ENCODE data around the gene TSPAN8.

The TSPAN8 gene

GRCh38 chr12:71075743-71076142, 82.1 kb downstream of the TSPAN8 start (continued):
- TF ChIP-seq CSRNP3 (CRISPR knock-in tag; IDR thresholded peaks at IDR 0.05) (no peak), ISL1 (CRISPR knock-in tag; IDR thresholded peaks at IDR 0.05) (no peak)
